ENCODE measurements around the gene TTC39C.
"Not testable (repeated sequence)": the region's sequence is repeated elsewhere in the genome, so short reads cannot be mapped to it uniquely, and the experiment has no call there.

Gene TTC39C

DNA sequence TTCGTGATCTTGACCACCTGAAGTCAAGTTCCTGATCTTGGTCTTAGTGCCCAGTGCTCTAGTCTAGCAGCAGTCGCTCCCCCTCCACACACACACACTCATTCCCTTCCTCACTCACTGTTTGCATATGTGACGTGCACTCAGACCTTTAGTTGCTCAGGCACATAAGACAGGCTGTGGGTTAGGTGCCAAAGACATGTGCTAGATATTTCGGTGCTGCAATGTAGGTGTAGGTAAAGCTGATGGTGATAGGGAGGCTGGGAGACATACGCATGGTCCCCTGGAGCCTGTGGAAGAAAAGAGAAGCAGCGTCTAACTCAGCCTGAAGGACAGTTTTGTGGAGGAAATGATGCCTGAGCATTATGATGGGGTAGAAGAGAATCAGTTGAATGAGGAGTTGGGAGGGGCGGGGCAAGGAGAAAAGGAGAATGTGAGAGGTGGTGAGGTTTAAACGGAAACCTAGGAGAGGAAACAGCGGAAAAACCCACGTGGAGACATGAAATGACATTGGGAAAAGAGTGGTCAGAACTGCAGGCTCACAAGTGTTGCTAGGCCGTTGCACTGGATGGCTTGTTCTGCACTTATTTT lies 3.8 kb downstream of the TTC39C start:
- no peak for FAIRE-seq

- FAIRE-seq, result no peak
Measured at GRCh38 chr18:24019641-24020331, 5.2 kb downstream of the TTC39C start.

- FAIRE-seq, result no peak
Measured at GRCh38 chr18:24021505-24021904, 7.0 kb downstream of the TTC39C start.

GRCh38 chr18:24022161-24022560 lies 7.6 kb downstream of the TTC39C start:
- no peak for FAIRE-seq

DNA sequence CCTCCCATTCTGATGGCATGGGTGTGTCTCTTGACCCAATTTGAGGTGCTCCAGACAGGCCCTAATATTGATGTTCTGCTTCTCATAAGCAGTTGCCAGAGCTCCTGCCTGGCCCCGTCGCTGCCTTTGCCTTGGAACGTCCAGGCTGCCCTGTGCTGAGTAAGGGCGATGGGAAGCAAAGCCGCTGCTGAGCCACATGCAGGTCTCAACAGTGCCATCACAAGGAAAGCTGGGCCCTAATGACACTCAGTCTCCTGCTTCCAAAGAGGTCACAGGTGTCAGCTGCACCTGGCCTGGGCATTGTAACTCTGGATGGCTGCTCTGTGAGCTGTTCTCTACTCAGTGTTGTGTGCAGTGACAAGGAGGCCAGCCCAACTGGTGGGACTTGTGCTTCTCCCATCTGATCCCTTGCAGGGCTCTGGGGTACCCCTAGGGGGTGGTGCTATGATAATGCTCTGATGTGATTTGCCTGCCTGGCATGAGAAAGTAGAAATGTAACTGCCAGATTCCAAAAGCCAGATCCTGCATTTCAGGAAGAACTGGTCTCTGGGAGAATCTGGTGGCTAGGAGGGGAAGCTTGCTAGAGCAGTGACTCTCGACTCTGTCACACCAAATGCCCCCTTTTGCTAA lies 8.7 kb downstream of the TTC39C start:
- no peak for FAIRE-seq

GRCh38 chr18:24024425-24024824 lies 9.9 kb downstream of the TTC39C start:
- FAIRE-seq, result no peak

DNA sequence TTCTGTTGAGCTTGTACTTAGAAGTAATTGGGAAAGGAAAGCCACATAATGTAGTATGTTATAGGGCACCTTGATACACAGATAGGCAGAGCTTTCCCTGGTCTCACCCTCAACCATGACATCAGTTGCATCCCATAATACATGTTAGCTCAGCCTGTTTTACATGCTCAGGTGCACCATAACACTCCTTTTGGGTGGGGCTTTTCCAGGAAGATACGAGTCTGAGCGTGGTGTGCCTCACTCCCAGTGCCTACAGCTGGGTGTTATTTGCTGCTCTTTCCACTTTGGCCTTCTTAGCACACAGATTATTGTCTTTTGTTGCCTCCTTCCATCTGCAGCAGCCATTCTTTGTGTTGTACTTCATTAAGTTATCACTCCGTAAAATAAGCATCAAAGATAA lies 11.9 kb downstream of the TTC39C start:
- no peak for FAIRE-seq

- FAIRE-seq, result no peak
Measured at GRCh38 chr18:24027156-24027827, 12.7 kb downstream of the TTC39C start.

DNA sequence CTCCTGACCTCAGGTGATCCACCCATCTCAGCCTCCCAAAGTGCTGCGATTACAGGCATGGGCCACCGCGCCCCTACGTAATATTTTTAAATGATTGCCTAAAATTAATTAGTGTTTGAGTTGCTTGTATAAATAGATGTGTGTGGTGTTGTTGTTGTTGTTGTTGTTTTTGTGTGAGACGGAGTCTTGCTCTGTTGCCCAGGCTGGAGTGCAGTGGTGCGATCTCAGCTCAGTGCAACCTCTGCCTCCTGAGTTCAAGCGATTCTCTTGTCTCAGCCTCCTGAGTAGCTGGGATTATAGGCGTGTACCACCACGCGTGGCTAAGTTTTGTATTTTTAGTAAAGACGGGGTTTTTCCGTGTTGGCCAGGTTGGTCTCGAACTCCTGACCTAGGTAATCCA lies 14.4 kb downstream of the TTC39C start:
- not testable (repeated sequence) for FAIRE-seq

GRCh38 chr18:24031318-24031717 lies 16.8 kb downstream of the TTC39C start:
- no peak for FAIRE-seq

GRCh38 chr18:24031916-24032315 lies 17.4 kb downstream of the TTC39C start:
- no peak for FAIRE-seq

DNA sequence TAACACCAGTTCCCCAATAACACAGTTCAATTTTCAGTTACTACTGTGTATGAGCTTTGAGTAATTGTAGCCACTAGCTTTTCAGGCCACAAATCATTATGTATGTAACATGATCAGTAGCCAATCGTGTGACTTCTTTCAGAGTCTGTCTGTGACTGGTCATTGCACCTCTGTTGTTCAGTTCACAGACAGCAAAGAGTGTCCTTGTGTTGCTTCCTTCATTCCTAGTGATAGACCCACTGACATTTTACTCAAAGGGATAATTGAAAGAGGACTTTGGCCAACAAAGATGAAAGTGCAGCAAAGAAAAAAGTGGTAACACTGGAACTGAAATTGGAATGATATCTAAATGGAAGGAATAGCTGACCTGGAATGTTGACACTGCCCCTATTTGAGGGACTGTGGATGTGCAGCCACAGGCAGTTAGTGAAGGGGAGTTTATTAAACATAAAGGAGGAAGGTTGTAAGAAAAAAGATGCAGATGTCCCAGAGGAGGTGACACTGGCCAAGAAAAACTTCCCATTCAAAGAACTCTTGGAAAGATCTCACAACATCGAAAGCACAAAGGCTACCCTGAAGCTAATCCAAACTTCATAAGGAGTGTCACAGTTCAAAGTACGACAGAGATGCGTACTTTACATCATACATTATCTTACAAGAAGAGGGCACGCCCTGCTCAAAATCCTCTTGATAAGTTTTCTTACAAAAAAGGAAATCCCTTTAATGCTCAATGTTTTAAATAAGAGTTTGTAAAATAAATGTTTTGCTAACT lies 19.3 kb downstream of the TTC39C start:
- no peak for FAIRE-seq

DNA sequence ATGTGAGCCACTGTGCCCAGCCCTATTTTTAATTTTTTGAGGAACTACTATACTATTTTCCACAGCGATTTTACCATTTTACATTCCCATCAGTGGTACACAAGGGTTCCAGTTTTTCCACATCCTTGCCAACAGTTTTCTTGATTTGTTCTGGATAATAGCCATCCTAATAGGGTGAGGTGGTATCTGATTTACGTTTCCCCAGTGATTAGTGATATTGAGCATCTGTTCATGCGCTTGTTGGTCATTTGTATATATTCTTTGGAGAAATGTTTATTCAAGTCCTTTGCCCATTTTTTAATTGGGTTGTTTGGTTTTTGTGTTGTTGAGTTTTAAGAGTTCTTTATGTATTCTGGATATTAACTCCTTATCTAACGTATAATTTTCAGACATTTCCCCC lies 20.8 kb downstream of the TTC39C start:
- FAIRE-seq, result no peak

GRCh38 chr18:24039671-24040070 lies 25.1 kb downstream of the TTC39C start:
- FAIRE-seq, result no peak

DNA sequence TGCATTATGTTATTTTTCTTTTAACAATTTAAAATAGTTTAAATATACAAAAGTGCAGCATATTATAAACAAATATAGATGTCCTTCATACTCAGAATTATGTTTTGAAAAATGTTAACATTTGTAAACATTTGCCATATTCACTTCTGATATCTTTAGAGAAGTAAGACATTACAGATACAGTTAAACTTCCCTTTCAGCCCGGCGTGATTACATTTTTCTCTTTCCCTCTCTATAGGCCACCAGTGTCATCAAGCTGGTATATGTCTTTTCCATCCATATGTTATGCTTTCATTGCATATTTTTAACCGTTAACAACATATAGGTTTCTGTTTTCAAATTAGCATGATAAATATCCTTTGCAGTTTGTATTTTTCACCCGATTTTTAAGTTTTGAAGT lies 27.1 kb downstream of the TTC39C start:
- no peak for FAIRE-seq

DNA sequence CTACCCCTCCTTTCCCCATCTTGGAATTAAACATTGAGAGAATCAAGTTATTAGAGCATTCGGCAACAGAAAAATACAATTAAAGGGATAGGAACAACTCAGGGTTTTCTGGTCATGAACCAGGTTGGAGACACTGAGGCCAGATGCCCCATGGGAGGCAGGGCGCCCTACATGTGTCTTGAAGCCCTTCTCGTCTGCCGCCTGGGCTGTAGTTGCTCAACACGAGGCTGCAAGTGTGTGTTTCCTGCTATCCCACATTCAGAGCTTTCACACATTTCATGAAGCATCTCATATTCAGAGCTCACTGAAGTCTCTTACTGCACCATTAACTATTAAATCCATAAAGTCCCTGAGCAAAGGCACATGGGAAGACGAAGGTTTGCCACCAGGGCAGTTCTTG lies 28.8 kb downstream of the TTC39C start:
- no peak for FAIRE-seq

DNA sequence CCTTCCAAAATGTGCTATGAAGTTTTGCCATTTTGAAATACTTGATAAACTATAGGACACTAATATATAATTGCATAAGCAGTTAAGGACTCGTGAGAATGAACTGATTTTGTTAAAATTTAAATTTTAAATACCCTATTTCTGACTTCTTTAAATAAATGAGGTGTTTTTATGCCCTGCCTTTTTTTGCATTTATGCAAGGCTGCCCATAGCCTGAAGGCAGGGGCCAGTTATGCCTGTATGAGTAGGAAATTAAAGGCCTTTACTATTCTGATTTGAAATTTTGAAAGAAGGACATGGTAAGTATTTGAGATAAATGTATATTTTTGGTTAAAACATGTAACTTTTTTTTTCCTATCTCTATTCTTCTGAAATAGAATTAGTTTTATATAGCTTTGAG lies 33.7 kb downstream of the TTC39C start:
- no peak for FAIRE-seq

GRCh38 chr18:24049142-24049541 lies 34.6 kb downstream of the TTC39C start:
- no peak for FAIRE-seq

DNA sequence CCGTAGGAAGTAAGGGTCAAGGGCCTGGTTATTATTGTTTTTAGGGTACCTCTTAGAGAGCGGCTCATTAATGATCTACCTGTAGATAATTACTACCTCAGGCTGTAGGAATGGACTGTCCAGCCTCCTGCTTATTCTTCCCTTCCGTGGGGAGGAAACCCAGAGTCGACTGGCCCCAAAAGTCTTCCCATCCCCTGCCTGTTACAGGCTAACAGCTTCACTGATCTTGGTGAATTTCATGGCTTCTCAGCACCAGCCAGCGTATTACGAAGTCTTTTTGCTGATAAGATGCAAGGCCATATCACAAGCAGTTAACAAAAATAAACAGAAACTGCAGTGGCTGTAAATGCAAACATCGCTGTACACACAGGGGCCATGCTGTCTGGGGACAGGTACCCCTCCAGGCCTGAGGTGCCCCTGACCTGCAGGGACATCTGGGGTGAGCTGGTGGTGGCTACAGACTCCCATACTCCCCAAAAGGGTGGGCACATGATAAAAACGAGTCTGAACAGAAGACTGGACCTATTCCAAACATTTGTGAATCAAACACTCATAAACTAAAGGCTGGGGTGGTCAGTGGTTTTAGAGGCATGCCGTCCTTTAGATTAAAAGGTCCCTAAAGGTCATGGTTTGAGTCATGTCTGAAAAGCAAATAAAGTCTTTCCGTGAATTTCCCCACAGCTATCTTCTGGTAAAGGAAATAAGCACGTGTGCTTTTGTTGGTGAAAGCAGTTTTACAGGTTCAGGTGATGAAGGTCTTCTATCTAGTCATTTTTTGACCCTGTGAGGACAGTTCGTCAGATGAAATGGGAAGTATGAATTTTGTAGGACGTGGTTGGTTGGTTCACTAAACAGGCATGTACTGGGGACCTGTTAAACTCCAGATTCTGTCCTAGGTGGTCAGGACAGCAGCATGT lies 36.7 kb downstream of the TTC39C start:
- no peak for FAIRE-seq

- no peak for FAIRE-seq
Measured at GRCh38 chr18:24052053-24052452, 37.5 kb downstream of the TTC39C start.

DNA sequence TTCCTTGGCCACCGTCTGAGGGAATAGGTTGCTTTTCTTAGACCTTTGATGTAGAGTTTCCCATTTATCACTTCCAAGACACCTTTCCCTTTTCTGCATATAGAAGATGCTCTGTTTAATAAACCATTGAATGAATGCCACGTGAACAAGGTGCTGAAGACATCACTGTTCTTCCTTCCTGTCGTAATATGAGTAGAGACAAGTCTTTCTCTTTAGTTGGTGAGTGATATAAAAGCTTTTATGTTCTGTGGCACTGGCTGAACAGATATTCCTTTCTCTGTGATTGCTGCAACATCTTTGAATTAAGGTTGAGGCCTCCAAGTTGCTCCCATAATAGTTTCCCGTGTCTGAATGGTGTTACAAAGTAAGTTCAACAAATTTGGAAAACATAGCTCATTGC lies 38.7 kb downstream of the TTC39C start:
- FAIRE-seq, result no peak

DNA sequence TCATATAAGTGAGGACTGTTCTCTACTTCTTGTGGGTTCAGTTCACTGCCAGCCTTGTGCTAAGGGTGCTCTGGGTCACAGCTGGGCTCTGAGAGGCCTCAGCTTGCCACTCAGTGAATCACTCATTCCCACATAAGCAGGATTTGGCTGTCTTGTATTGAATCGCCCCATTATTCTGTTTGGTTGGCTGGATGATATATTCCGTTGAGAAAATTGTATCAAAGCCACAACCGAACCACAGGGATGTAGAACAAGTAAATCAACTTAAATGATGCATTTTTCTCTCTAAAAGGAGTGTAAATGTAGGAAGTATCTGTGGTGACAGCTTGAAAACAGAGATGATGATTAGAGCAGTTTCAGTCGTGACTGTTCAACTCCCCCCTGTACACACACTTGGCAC lies 39.6 kb downstream of the TTC39C start:
- FAIRE-seq, result no peak

Measured in endometrium (tissue), 2 donors.